Transverse colon (tissue), 4 donors: ENCODE measurements around the gene IBA57.

Experiments
- CTCF ChIP-seq, 5 experiments: fragments of 200-600 bp in 3 of 5; fragments of 450-650 bp in 2 of 5; sonication (generic) in 3 of 5; IDR thresholded peaks; 1 replicate in 2 of 5; 2 replicates in 3 of 5; pipeline ENCODE4 v1.5.1; 2016 to 2017; ENCODE audit warnings: antibody characterized with exemption in 5 of 5, inconsistent platforms in 3 of 5, mild to moderate bottlenecking in 2 of 5, moderate library complexity in 1 of 5
- POLR2A ChIP-seq: fragments of 450-650 bp; IDR thresholded peaks from one replicate; pipeline ENCODE4 v1.6.1; 2016; ENCODE audit warnings: antibody characterized with exemption, mild to moderate bottlenecking, moderate library complexity
- POLR2AphosphoS5 ChIP-seq, 3 donors: sonication (generic); formaldehyde crosslinking; IDR thresholded peaks; one replicate each; pipeline ENCODE4 v1.6.1; 2016; ENCODE audit warnings: antibody characterized with exemption in 3 of 3

DNA sequence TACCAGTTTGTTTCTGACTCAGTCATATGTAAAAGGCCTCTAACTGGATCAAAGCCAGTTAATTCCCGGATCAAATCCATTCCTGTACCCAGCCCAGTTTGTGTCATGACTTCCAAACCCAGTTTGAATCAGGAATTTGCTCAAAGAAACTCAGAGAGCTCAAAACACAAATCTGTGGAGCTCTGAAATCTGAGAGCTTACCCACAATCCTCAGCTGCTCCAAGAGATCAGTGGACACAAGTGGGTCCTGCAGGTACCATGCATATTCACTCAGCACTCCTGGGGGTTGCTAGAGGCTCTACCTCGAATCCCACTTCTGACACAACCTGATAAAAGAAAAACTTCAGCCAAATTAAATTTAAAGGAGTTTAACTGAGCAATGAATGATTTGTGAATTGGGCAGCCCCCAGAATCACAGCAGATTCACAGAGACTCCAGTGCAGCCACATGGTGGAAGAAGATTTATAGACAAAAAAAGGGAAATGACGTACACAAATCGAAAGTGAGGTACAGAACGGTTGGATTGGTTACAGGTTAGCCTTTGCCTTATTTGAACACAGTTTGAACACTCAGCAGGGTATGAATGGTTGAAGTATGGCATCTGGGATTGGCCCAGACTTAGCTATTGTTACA lies 44.6 kb upstream of the IBA57 start:
- no peak for TF ChIP-seq CTCF (IDR thresholded peaks at IDR 0.05)
- no peak for TF ChIP-seq POLR2AphosphoS5 (IDR thresholded peaks at IDR 0.05)
- no peak for TF ChIP-seq POLR2A
